HepG2 (cell line): ENCODE measurements around the gene BCL2L1.
A peak's percentile ranks its signal among the peaks of the same experiment; 100 is the strongest.

Experiments used
- GABPB1 ChIP-seq: IDR thresholded peaks from 2 replicates; pipeline ENCODE4 v1.6.1; 2016; ENCODE audit warnings: mild to moderate bottlenecking, missing genetic modification reagents, moderate library complexity, missing compliant biosample characterization
- HMGA1 ChIP-seq: sonication (generic); formaldehyde crosslinking; conservative IDR thresholded peaks from 2 replicates; pipeline ENCODE4 v1.4.0; 2020; ENCODE audit warnings: missing genetic modification reagents
- MNT ChIP-seq: fragments of 450-650 bp; IDR thresholded peaks from 2 replicates; pipeline ENCODE4 v1.6.1; 2016
- MXD4 ChIP-seq: IDR thresholded peaks from 2 replicates; pipeline ENCODE4 v1.6.1; 2016; ENCODE audit warnings: mild to moderate bottlenecking, missing biosample characterization, missing genetic modification reagents
- PATZ1 ChIP-seq: sonication (generic); formaldehyde crosslinking; IDR thresholded peaks from 2 replicates; pipeline ENCODE4 v1.4.0; 2020; ENCODE audit warnings: missing genetic modification reagents
- POLR2A ChIP-seq, 2 experiments: IDR thresholded peaks; 2 replicates each; pipeline ENCODE4 v1.6.1; 2011; ENCODE audit warnings: low read depth in 2 of 2, low read length in 2 of 2, mild to moderate bottlenecking in 1 of 2, moderate library complexity in 1 of 2; ENCODE audit not compliant: insufficient read depth in 1 of 2
- REST ChIP-seq, 2 experiments: IDR thresholded peaks; 2 replicates each; pipeline ENCODE4 v1.6.1; 2011 to 2012; ENCODE audit warnings: low read length in 2 of 2, borderline replicate concordance in 1 of 2, low read depth in 1 of 2, mild to moderate bottlenecking in 1 of 2, moderate library complexity in 1 of 2
- TCF12 ChIP-seq, 2 experiments: fragments of 450-650 bp in 1 of 2; sonication (generic) in 1 of 2; formaldehyde crosslinking in 1 of 2; IDR thresholded peaks; 2 replicates each; pipeline versions ENCODE4 v1.6.1 to v1.8.0; 2017 to 2022; ENCODE audit warnings: antibody characterized with exemption in 1 of 2, mild to moderate bottlenecking in 1 of 2, missing genetic modification reagents in 1 of 2, moderate library complexity in 1 of 2
- TFAP4 ChIP-seq: sonication (generic); IDR thresholded peaks from 2 replicates; pipeline ENCODE4 v1.6.1; 2016; ENCODE audit warnings: low read depth, borderline replicate concordance
- ZBTB26 ChIP-seq: IDR thresholded peaks from 2 replicates; pipeline ENCODE4 v1.6.1; 2016; ENCODE audit warnings: missing compliant biosample characterization, missing genetic modification reagents, borderline replicate concordance
- ZBTB33 ChIP-seq: sonication (generic); formaldehyde crosslinking; IDR thresholded peaks from 2 replicates; pipeline ENCODE4 v1.4.0; 2020; ENCODE audit warnings: missing genetic modification reagents
- ZNF143 ChIP-seq: sonication (generic); formaldehyde crosslinking; IDR thresholded peaks from 2 replicates; pipeline ENCODE4 v1.4.0; 2020; ENCODE audit warnings: missing genetic modification reagents
- ZNF18 ChIP-seq: sonication (generic); formaldehyde crosslinking; IDR thresholded peaks from 2 replicates; pipeline ENCODE4 v1.8.0; 2022; ENCODE audit warnings: mild to moderate bottlenecking, missing genetic modification reagents; ENCODE audit not compliant: insufficient replicate concordance
- ZNF260 ChIP-seq: sonication (generic); formaldehyde crosslinking; IDR thresholded peaks from 2 replicates; pipeline ENCODE4 v1.4.0; 2020; ENCODE audit warnings: missing genetic modification reagents, low read depth, mild to moderate bottlenecking, borderline replicate concordance

GRCh38 chr20:31663838-31664695 is 58.6 kb downstream of the BCL2L1 start:
- TF ChIP-seq ZNF18 (peak; percentile 99), MNT (peak; percentile 41; the same call in 1 of the 2 replicates), ZBTB33 (CRISPR knock-in tag) (0 out of 2 replicates have a peak, but pooled peaks have one; percentile 18), GABPB1 (CRISPR knock-in tag) (no peak; the same call in 1 of the 2 replicates), ZNF143 (CRISPR knock-in tag) (no peak), ZNF260 (no peak; the same call in 1 of the 2 replicates), TCF12 (IDR thresholded peaks at IDR 0.05) (no peak), TCF12 (CRISPR knock-in tag; IDR thresholded peaks at IDR 0.05) (no peak), ZBTB26 (CRISPR knock-in tag) (peak; percentile 83), POLR2A (IDR thresholded peaks at IDR 0.05; ENCODE audit: insufficient read depth in 1 of 2, low read depth in 2 of 2, low read length in 2 of 2) (peak in 1 of 2 experiments; percentile 53), REST (IDR thresholded peaks at IDR 0.05; ENCODE audit: borderline replicate concordance in 1 of 2, low read depth in 1 of 2, low read length in 2 of 2) (peak in 1 of 2 experiments; percentile 71; a peak in 1 of 4 replicates), PATZ1 (CRISPR knock-in tag) (peak; percentile 80), HMGA1 (CRISPR knock-in tag) (no peak; the same call in 1 of the 2 replicates), TFAP4 (no peak; the same call in 1 of the 2 replicates), MXD4 (peak; percentile 81)
